GM19324 (cell line): Measurements from ENCODE around the gene SLC22A2.

ENCODE experiments used
- ATAC-seq: cut with Tn5 transposase; IDR thresholded peaks from one replicate; pipeline ENCODE4 v1.9.1; 2021; ENCODE audit warnings: mild to moderate bottlenecking, moderate library complexity; ENCODE audit not compliant: unreplicated experiment, low FRiP score

The SLC22A2 gene

DNA sequence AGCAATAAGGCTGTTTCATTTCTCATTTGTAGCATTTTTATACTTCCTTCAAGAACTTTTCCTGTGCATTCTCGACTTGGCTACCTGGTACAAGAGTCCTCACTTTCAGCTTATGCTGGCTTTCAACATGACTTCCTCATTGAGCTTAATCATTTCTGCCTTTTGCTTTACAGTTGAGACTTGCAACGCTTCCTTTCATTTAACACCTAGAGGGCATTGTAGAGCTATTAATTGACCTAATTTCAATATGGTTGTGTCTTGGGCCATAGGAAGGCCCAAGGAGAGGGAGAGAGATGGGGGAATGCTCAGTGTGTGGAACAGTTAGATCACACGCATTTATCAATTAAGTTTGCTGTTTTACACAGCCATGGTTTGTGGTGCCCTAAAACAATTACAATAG lies 37.2 kb downstream of the SLC22A2 start:
- peak; percentile 61 for ATAC-seq

DNA sequence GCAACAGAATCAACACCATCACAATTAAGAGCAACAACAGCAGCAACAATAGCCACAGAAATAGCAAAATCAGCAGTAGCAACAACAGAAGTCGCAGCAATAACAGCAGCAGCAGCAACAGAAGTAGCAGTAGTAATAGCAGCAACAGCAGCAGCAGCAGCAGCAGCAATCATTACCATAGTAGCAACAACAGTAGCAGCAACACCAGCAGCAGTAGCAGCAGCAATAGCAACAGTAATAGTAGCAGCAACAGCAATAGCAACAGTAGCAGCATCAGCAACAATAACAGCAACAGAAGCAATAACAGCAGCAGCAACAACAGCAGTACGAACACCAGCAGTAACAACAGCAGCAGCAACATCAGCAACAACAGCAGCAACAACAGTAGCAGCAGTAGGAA lies 39.8 kb downstream of the SLC22A2 start:
- ATAC-seq, result no peak

GRCh38 chr6:160217863-160218262 lies 40.8 kb downstream of the SLC22A2 start:
- no peak for ATAC-seq

- no peak for ATAC-seq
Measured at GRCh38 chr6:160217073-160217472, 41.5 kb downstream of the SLC22A2 start.

DNA sequence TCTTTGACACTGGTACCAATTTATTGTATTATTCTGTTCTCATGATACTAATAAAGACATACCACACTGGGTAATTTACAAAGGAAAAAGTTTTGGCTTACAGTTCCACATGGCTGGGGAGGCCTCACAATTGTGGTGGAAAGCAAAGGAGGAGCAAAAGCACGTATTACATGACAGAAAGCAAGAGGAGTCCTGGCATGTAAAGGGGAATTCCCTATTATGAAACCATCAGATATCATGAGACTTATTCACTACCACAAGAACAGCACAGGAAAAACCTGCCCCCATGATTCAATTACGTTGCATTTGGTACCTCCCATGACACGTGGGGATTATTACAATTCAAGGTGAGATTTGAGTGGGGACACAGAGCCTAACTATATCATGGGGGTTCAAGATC lies 43.4 kb downstream of the SLC22A2 start:
- ATAC-seq, result no peak

- no peak for ATAC-seq
Measured at GRCh38 chr6:160207618-160208017, 51.0 kb downstream of the SLC22A2 start.

DNA sequence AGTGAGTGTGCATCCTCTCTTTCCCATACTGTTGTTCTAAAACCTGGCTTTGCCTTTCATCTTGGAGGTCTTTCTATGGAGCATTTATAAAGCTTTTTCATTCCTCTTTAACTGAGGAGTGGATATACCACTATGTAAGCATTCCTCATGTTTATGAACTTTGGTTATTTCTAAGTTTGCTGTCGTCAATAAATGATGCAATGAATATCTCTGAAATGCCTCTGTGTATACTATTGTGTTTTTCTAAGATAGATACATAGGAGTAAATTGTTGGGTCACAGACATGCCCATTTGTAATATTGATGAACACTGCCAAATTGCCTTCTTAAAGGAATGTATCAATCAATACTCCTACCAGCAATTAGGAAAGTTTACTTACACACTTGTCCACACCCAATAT lies 53.9 kb downstream of the SLC22A2 start:
- no peak for ATAC-seq

- ATAC-seq, result no peak
Measured at GRCh38 chr6:160203953-160204352, 54.7 kb downstream of the SLC22A2 start.

DNA sequence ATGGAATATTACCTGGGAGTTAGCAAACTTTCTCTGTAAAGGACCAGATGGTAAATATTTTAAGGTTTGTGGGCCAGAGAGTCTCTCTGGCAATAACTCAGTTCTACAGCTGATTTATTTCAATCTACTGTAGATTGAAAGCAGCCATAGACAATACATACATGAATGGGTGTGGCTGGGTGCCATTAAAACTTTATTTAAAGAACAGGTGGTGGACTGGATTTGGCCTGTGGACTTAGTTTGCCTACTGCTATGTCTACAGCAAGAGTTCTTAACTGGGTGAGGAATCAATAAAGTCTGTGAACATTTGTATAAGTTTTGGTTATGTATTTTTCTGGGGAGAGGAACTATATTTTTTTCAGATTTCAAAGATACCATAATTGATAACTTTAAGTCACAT lies 55.1 kb downstream of the SLC22A2 start:
- ATAC-seq, result no peak

DNA sequence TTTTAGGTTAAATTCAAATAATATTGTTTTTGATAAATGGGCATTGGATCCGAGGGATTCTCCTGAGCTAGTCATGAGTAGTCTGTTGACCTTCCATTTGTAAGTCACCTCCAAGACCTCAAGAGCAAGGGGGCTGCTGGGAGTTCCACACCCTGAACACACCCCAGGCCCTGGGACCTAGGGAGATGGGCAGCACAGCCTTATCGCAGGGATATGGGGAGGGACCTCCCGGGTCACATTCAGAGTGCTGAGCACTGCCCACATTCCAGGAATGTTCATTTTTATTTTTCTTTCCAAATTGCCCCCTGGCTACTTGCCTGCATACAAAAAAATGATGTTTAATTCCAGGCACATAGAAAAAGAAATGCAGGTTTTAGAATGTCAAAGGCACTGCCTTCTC lies 55.5 kb downstream of the SLC22A2 start:
- ATAC-seq, result no peak

DNA sequence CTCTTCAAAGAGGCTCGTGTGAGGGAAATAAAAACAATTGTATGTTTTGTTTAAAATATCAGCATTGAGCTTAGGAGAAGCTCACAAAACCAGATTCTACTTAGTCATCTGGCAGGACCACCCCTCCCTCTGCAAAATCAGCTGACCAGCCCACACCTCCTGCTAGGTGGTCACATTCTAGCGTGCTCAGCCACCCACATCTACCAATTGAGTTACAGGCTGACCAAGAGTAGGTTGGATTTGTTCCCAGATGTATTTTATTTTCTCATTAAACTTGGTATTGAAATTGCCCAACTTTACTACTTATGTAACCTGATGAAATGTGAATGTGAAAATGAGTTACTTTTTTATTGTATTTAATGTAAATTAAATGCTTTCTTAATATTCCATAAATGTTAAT lies 56.2 kb downstream of the SLC22A2 start:
- no peak for ATAC-seq

GRCh38 chr6:160201061-160201460 lies 57.6 kb downstream of the SLC22A2 start:
- no peak for ATAC-seq

DNA sequence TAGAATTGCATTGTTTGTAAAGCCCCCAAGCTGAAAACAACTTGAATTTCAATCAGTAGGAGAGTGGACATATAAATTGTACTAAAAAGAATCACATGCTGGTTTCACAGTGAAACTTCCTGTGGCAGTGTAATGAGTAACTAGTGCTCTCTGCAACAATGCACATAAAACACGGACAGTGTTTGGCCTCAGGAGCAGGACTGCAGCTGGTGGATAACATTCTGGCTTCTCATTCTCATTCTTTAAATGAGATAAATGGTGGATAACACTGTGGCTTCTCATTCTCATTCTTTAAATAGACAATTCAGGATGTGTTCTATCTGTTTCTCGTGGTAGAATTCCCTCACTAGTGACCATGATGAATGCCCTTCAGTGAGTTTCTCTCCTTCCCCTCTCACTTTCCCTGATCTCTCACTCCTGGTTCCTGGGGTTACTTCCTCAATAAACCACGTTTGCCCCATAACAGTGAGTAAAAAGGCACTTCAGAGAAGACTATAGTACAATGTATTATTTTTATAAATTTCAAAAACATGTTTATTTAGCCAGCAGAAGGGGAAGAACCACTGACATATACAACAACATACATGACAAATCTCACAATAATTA lies 59.9 kb downstream of the SLC22A2 start:
- ATAC-seq, result peak; percentile 84

GRCh38 chr6:160197662-160198061 lies 61.0 kb downstream of the SLC22A2 start:
- ATAC-seq, result no peak

GRCh38 chr6:160194808-160195207 lies 63.8 kb downstream of the SLC22A2 start:
- ATAC-seq, result no peak

DNA sequence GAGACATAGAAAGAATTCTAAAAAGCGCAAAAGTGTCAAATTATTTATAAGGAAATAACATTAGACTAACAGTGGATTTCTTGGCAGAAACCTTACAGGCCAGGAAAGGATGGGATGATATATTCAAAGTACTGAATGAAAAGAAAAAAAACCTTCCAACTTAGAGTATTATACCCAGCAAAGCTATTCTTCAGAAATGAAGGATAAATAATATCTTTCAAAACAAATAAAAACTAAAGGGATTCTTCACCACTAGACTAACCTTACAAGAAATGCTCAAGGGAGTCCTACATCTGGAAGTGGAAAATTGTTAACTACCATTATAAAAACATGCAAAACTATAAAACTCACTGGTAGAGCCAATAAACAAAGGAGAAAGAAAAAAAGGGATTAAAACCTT lies 65.8 kb downstream of the SLC22A2 start:
- ATAC-seq, result no peak

- ATAC-seq, result no peak
Measured at GRCh38 chr6:160190973-160191372, 67.6 kb downstream of the SLC22A2 start.

DNA sequence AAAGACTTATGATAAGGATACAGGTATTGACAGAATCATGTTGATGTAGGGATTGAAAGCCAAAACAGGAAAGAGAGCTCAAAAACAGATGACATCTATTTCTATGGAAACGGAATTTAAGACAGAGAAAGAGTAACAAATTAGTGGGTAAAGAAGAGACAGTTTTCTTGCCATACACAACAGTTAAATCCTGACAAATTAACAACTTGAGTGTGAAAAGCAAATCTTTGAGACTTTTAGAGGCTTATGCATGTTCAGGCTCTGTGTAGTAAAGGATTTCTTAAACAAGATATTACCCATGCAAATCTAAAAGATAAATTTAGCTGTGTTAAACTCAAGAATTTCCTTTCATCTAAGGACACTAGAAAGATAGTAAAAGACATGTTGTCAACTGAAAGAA lies 68.5 kb downstream of the SLC22A2 start:
- ATAC-seq, result no peak

DNA sequence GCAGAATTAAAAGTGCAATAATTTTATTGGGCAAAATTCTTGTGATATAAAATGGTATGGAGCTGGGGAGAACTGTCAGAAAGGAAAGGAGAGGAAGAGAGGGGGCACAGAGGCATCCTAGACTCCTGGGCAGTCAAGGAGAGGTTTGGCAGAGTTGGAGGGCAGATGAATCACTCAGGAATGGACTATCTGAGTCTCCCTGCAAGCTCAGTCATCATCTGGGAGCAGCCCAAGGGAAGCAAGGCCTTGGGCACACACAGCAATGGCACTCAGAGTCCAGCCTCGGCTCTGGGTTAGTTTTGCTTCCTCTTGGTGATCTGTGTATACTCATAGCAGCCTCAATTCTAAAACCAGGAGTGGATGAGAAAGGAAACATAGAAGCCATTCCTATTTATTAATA lies 69.8 kb downstream of the SLC22A2 start:
- ATAC-seq, result no peak

DNA sequence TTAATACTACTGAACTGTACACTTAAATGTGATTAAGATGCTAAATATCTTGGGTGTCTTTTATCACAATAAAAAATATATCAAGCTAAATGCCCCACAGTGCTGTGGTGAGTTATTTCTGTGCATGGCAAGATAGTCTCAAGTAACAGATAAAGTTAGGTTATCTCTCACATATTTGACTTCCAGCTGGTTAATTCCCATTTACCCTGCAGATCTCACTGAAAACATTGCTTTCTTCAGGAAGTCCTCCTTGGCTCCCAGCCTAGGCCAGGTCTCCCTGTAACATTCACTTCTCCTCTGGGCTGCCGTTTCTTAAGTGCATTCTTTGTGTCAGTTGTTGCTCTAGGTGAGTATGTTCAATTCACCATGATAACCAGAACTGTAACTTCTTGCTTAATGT lies 77.9 kb downstream of the SLC22A2 start:
- ATAC-seq, result no peak

- ATAC-seq, result no peak
Measured at GRCh38 chr6:160178271-160178670, 80.3 kb downstream of the SLC22A2 start.

DNA sequence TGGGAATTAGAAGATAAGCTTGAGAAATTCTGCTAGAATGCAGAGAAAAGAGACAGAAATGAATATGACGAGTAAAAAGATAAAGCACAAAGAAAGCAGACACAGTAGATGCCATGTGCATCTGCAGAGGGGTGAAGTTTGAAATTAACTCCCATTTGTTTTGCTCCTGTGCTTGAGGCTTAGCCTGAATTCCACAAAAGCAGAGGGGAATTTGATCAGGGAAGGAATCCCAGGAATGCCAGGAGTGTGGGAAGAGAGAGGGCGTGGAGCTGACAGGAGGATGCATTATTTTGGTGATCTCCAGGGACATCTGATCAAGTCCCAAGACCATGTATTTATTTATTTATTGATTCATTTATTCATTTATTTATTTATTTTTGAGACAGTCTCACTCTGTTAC lies 81.4 kb downstream of the SLC22A2 start:
- no peak for ATAC-seq

DNA sequence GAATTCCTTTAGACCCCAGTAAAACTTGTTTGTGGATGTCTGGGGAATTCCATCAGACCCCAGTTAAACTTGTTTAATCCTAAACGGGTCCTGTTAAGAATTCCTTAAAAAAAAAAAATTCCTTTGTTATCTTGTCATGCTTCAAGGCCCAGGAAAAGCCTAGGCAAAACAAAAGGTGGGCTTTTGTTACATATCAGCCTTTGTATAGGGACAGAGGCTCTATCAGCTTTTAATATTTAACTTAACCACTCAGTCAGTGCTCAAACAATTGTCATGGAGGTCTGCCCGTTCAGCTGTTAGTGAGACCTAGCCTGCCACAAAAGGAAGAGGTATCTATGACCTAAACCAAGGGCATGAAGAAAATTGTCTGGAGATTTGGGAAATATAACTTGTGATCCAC lies 83.9 kb downstream of the SLC22A2 start:
- ATAC-seq, result no peak
